Choroid plexus epithelial cell (primary cell): ENCODE data around the gene TBCD.

Source experiments
- DNase-seq: peaks from one replicate; pipeline ENCODE4 v3.0.0-alpha.2; 2010; ENCODE audit warnings: low read depth
- H3K4me3 ChIP-seq: 2 replicates; pipeline ENCODE4 v1.5.1; 2011; ENCODE audit warnings: low read depth, mild to moderate bottlenecking, control low read depth, low read length, moderate library complexity
- TF ChIP-seq, protein P1 (sequence below): conservative IDR thresholded peaks from 2 replicates; pipeline ENCODE4 v1.5.1; 2011; ENCODE audit warnings: low read depth, mild to moderate bottlenecking, control low read depth, inconsistent platforms, low read length, moderate library complexity

TBCD gene

GRCh38 chr17:82900741-82901140 lies 148.9 kb downstream of the TBCD start:
- TF ChIP-seq, protein P1, sequence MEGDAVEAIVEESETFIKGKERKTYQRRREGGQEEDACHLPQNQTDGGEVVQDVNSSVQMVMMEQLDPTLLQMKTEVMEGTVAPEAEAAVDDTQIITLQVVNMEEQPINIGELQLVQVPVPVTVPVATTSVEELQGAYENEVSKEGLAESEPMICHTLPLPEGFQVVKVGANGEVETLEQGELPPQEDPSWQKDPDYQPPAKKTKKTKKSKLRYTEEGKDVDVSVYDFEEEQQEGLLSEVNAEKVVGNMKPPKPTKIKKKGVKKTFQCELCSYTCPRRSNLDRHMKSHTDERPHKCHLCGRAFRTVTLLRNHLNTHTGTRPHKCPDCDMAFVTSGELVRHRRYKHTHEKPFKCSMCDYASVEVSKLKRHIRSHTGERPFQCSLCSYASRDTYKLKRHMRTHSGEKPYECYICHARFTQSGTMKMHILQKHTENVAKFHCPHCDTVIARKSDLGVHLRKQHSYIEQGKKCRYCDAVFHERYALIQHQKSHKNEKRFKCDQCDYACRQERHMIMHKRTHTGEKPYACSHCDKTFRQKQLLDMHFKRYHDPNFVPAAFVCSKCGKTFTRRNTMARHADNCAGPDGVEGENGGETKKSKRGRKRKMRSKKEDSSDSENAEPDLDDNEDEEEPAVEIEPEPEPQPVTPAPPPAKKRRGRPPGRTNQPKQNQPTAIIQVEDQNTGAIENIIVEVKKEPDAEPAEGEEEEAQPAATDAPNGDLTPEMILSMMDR = no peak
- no peak overlapping the region for H3K4me3 ChIP-seq
- DNase-seq = peak; percentile 18

- TF ChIP-seq, protein P1 = no peak
- no peak overlapping the region for H3K4me3 ChIP-seq
- no peak for DNase-seq
These were observed 149.5 kb downstream of the TBCD start for GRCh38 chr17:82901356-82901755.

- no peak for DNase-seq
- no peak overlapping the region for H3K4me3 ChIP-seq
- TF ChIP-seq, protein P1 = no peak
These were observed 150.0 kb downstream of the TBCD start for GRCh38 chr17:82901856-82902255.

DNA sequence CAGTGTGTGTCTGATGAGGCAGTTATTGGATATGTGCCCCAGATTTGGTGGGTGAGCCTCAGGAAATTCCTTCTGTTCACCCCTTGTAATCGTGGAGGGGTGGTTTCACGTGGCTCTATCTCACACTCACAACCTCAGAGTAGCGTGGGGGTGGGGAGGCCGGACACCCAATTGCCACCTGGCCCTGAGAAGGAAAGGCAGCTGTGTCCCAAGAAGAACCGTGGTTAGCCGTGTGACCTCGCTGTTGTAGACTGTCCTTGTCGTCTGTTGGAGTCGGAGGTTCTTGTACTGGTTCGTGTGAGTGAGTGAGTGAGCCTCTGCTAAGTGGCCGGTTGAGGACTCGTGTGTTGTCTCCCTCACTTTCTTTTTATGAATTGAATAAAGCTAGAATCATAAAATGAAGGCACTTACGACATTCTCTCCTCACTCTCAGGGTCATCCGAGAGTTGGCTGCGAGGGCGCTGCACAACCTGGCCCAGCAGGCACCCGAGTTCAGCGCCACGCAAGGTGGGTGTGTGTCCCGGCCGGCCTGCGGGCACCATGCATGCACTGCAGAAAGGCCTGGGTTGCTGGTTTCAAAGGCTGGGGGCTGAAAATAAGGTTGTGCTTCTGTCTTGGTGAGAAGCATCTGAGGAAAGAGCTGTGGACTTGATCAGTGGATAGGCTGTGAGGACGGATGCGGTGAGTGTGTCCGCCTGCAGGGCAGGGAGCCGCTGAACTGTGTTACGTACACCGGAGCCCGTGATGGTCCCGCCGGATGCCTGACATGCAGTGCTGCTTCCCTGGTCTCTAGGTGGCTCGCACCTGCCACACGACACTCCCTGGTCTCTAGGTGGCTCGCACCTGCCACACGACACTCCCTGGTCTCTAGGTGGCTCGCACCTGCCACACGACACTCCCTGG lies 151.4 kb downstream of the TBCD start:
- no peak overlapping the region for H3K4me3 ChIP-seq
- TF ChIP-seq, protein P1 = no peak
- no peak for DNase-seq

- H3K4me3 ChIP-seq = no peak overlapping the region
- TF ChIP-seq, protein P1 = no peak
- no peak for DNase-seq
These were observed 153.3 kb downstream of the TBCD start for GRCh38 chr17:82905130-82905529.

GRCh38 chr17:82907797-82908542 lies 156.1 kb downstream of the TBCD start:
- DNase-seq = no peak
- H3K4me3 ChIP-seq = no peak overlapping the region
- TF ChIP-seq, protein P1 = no peak
